HepG2 (cell line): ENCODE results near the gene AHCYL1. TPM values are rescaled to one million over a fixed set of nuclear protein-coding genes. Genes with fewer than 3 reads are reported as not detected.

Experiments
- ATAC-seq: fragments of 200-7000 bp; cut with Tn5 transposase; 3 replicates; pipeline ENCODE4 v1.9.1; 2020; ENCODE audit warnings: mild to moderate bottlenecking, moderate library complexity
- BruUV-seq: library from RNA; stranded (reverse); fragments of 400-500 nt; replicated peaks from 2 replicates; lab custom pipeline; 2021; lab: Mats Ljungman, UMichigan
- CTCF ChIA-PET: fragments of 300-600 bp; formaldehyde crosslinking; extraction: SDS; loops from one replicate; lab custom pipeline; 2021; ENCODE audit warnings: low total read pairs, inconsistent platforms, low intra/inter-chr PET ratio; lab: Yijun Ruan, JAX
- POLR2A ChIA-PET: fragments of 350-600 bp; sonication (Branson Sonifier 250); formaldehyde crosslinking; loops from one replicate; lab custom pipeline; 2020; ENCODE audit warnings: antibody characterized with exemption, inconsistent platforms; lab: Yijun Ruan, JAX
- DNase-seq: peaks from one replicate; pipeline ENCODE4 v3.0.0-alpha.2; 2015; ENCODE audit warnings: low spot score
- FAIRE-seq: peaks from 3 replicates; lab custom pipeline; 2011; peaks lifted over from hg19 to GRCh38; lab: Jason Lieb, UNC
- H2AFZ ChIP-seq: one replicate; pipeline ENCODE4 v1.6.1; 2011; ENCODE audit warnings: low read length, inconsistent platforms
- H3K27ac ChIP-seq: fragments of 300-600 bp; 3 replicates; pipeline ENCODE4 v1.8.0; 2011; ENCODE audit warnings: mixed run types, mild to moderate bottlenecking, mixed read lengths, low read length, inconsistent platforms; ENCODE audit not compliant: insufficient read depth; ENCODE audit errors: extremely low read length
- H3K27me3 ChIP-seq, 2 experiments: fragments of 200-600 bp in 1 of 2; 2 replicates in 1 of 2; 3 replicates in 1 of 2; pipeline versions ENCODE4 v1.6.0 to v1.8.0; 2011; ENCODE audit warnings: low read length in 2 of 2, mild to moderate bottlenecking in 2 of 2, moderate library complexity in 2 of 2, inconsistent platforms in 1 of 2; ENCODE audit not compliant: insufficient read depth in 2 of 2, control insufficient read depth in 1 of 2
- H3K36me3 ChIP-seq, 2 experiments: fragments of 200-600 bp in 1 of 2; replicated peaks in 1 of 2; 2 replicates in 1 of 2; 3 replicates in 1 of 2; pipeline versions ENCODE4 v1.5.1 to v1.8.0; 2011; ENCODE audit warnings: low read length in 2 of 2, inconsistent platforms in 1 of 2; ENCODE audit not compliant: insufficient read depth in 2 of 2, control insufficient read depth in 1 of 2
- H3K4me1 ChIP-seq: 2 replicates; pipeline ENCODE4 v1.5.1; 2012; ENCODE audit warnings: low read length, inconsistent platforms; ENCODE audit not compliant: insufficient read depth
- H3K4me2 ChIP-seq: 2 replicates; pipeline ENCODE4 v1.6.0; 2011; ENCODE audit warnings: low read depth, low read length, inconsistent platforms
- H3K4me3 ChIP-seq, 3 experiments: fragments of 200-600 bp in 1 of 3; sonication (generic), shearing (Covaris generic) in 1 of 3; replicated peaks in 1 of 3; 2 replicates each; pipeline ENCODE4 v1.5.1; 2011 to 2016; ENCODE audit warnings: low read length in 3 of 3, inconsistent platforms in 2 of 3, low read depth in 2 of 3, mild to moderate bottlenecking in 2 of 3, control low read depth in 1 of 3, mixed read lengths in 1 of 3; ENCODE audit not compliant: insufficient read depth in 1 of 3
- H3K79me2 ChIP-seq: one replicate; pipeline ENCODE4 v1.6.1; 2011; ENCODE audit warnings: low read length, inconsistent platforms; ENCODE audit not compliant: insufficient read depth
- H3K9ac ChIP-seq: 2 replicates; pipeline ENCODE4 v1.6.0; 2011; ENCODE audit warnings: mild to moderate bottlenecking, low read depth, low read length, inconsistent platforms; ENCODE audit not compliant: insufficient read depth
- H3K9me3 ChIP-seq: 2 replicates; pipeline ENCODE4 v1.5.1; 2012; ENCODE audit warnings: mild to moderate bottlenecking, low read length
- H4K20me1 ChIP-seq: 2 replicates; pipeline ENCODE4 v1.6.0; 2011; ENCODE audit warnings: inconsistent platforms, mild to moderate bottlenecking, low read length, moderate library complexity; ENCODE audit not compliant: insufficient read depth
- AGO2 ChIP-seq: fragments of 200-400 bp; formaldehyde crosslinking; optimal IDR thresholded peaks from 2 replicates; pipeline ENCODE3; 2017; ENCODE audit warnings: mild to moderate bottlenecking, low read depth, low read length, moderate library complexity
- KLF16 ChIP-seq, 2 experiments: sonication (generic) in 1 of 2; formaldehyde crosslinking in 1 of 2; IDR thresholded peaks; 2 replicates each; pipeline versions ENCODE4 v1.6.1 to v1.8.0; 2016 to 2023; ENCODE audit warnings: missing genetic modification reagents in 2 of 2, missing compliant biosample characterization in 1 of 2
- RBM39 ChIP-seq: fragments of 200-400 bp; formaldehyde crosslinking; IDR thresholded peaks from one replicate; pipeline ENCODE4 v1.6.1; 2018; ENCODE audit warnings: antibody characterized with exemption, mild to moderate bottlenecking, low read depth, low read length; ENCODE audit not compliant: poor library complexity, severe bottlenecking
- SRSF1 ChIP-seq: fragments of 200-400 bp; formaldehyde crosslinking; optimal IDR thresholded peaks from 2 replicates; pipeline ENCODE3; 2017; ENCODE audit warnings: mild to moderate bottlenecking, low read depth, low read length, moderate library complexity
- WGBS: methylation state at CpG from one replicate; pipeline ENCODE4 v1.1.6; 2017; ENCODE audit warnings: low lambda C conversion rate; 5-methylcytosine and 5-hydroxymethylcytosine counted together
- in situ Hi-C: cut with HindIII; loops from 2 replicates; pipeline ENCODE4 v1.10.0; 2017; ENCODE audit warnings: low pct_unique_long_range_greater_than_20kb; ENCODE audit not compliant: extremely low pct_ligation_motif_present
- intact Hi-C: fragments of 100-400 bp; cut with micrococcal nuclease; formaldehyde crosslinking; loops from one replicate; pipeline ENCODE4 v1.10.0; 2022; ENCODE audit not compliant: unreplicated experiment
- polyA plus RNA-seq, 8 experiments: library from polyadenylated mRNA; depleted of rRNA in 3 of 8; stranded (reverse) in 7 of 8; unstranded in 1 of 8; fragments of >200 nt; fragmentation: Illumina TruSeq in 4 of 8; extraction: Trizol in 4 of 8; gene quantifications; 2 replicates each; pipeline versions ENCODE4 v1.2.1 to v1.2.3, GENCODE V29; 2011 to 2016; ENCODE audit warnings: low read depth in 4 of 8, missing spikeins in 1 of 8, mixed read lengths in 1 of 8; ENCODE audit not compliant: insufficient read depth in 1 of 8
- total RNA-seq, 5 experiments: library from RNA; depleted of rRNA; stranded (reverse); fragments of >200 nt; fragmentation: Illumina TruSeq; extraction: Trizol; gene quantifications; 2 replicates each; pipeline ENCODE4 v1.2.3, GENCODE V29; 2016; ENCODE audit warnings: low read depth in 1 of 5

AHCYL1 gene
- total and polyA plus RNA-seq, 2 of the 13 experiments (the other 11 are each of a cell fraction or from before 2014, with no cell fraction given), result 40.9 to 76.3 TPM

DNA sequence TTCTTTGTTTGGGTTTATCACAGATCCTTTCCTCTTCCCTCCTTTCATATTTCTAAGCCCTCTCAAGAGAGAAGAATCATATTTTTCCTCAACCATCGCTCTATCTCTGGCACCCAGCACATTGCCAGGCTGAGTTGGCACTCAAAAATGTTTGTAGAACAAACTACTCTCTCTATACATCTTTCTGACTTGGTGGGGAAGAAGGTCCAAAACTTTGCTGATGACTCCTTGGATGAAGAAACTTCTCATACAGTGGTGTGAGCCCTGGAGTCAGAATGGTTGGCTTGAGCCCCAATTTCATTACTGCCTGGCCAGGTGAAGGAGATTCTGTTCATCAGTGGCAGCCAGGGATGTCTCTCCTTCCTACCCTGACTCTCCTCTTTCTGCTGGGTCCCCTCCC, 74.0 kb downstream of the AHCYL1 start (continued):
- TF ChIP-seq RBM39, result no peak
- no peak for TF ChIP-seq KLF16 (CRISPR knock-in tag; IDR thresholded peaks at IDR 0.05)

DNA sequence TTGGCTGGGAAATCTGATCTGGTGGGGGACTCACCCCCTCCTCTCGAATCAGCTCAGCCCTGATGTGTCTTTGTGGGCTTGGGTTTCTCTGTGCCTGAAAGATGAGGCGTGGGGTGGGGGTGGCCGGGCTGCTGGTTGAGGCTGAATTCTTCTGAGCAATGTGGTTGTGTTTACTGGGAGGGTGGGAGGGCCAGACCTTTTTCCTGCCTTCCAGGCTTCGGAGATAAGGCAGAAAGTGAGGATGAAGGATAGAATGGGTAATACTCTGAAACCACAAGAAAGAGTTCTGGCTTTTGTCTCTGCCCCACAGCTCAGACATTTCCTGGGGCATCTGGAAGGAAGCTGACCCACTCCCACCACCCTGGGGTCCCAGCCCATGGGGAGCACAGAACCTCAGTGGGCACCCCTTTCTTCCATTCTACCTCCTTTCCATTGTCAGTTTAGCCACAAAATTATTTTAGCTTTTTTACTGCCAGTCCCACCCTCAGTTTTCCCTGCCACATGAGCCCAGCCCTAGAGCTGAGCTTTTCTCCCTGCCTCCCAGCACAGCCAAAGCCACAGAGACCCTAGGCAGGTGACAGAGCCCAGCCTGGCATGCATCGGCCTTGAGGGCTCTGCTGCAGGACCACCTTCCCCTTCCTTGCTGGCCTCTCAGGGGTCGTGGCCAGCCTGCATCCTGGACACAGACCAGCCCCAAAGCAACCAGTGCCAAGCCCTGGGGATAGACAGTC, 74.7 kb downstream of the AHCYL1 start:
- in situ Hi-C loops (no loop called here), intact Hi-C loops (no loop called here)
- BruUV-seq, result no TSS peak
- CTCF ChIA-PET, result no interaction called here
- Histone ChIP-seq H4K20me1 (no peaks in the 10 kb centered on the region), H3K36me3 (peaks cover 18 to 38% of the 10 kb centered on the region in 2 experiments), H3K9me3 (no peaks in the 10 kb centered on the region), H3K4me3 (no peak overlapping the region), H3K27ac (no peak overlapping the region), H3K79me2 (no peaks in the 10 kb centered on the region), H3K27me3 (no peaks in the 10 kb centered on the region), H3K4me2 (no peak overlapping the region), H3K9ac (no peak overlapping the region), H2AFZ (no peak overlapping the region), H3K4me1 (peaks cover 17% of the 10 kb centered on the region)
- no peak for DNase-seq
- no peak for ATAC-seq
- FAIRE-seq, result no peak
- POLR2A ChIA-PET, result interaction anchor here (1.2 to 2.0 kb wide), 2 partner anchors 24 to 29 kb away, joined by 4 to 8 read pairs; partner anchors contain the start of gene STRIP1
- TF ChIP-seq AGO2, result peak; percentile 43
- no peak for TF ChIP-seq SRSF1
- 99% methylated on average over 6 of the region's 6 CpGs for WGBS
